ENCODE data around the gene BRINP3.

DNA sequence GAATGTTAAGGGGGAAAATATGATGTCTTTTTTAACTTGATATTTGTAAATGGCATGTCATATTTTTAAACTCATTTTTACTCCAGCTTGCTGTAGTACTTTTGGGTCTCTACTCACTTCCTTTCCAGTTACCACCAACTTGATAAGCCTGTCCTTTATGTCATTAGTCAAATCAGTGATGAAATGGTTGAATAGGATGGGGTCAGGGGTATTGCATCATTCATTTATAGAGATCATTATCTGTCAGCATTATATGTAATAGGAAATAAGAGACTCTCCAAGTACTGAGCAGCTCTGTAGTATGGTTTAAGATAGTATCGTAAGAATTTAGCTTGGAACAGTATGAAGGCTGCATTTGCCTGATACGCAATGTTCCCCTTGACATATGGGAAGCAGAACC is 227.3 kb downstream of the BRINP3 start:
- TF ChIP-seq CTCF (conservative IDR thresholded peaks at IDR 0.05; ENCODE audit: low read depth in 2 of 2) = no peak
- no peak for TF ChIP-seq REST (IDR thresholded peaks at IDR 0.05; ENCODE audit: unreplicated experiment)
- TF ChIP-seq EZH2phosphoT487 (IDR thresholded peaks at IDR 0.05; ENCODE audit: unreplicated experiment) = no peak
